OCI-M1 (cell line): ENCODE measurements around the gene GRK5.

Source experiments
- DNase-seq: peaks from one replicate; lab custom pipeline; 2025; lab: John Stamatoyannopoulos, UW

GRK5 gene

DNA sequence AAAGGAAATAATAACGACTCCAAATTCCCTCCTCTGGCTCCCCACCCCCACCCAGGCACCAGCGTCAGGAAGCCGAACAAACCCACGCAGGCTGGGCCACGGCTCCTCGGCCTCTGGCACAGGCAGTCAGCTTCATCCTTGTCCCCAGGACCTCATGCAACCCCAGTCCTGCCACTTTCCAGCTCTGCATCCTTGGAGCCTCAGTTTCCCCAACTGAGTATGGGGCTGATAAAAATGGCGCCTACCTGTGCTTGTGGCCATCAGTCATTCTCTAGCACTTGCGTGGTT is 198.1 kb downstream of the GRK5 start:
- DNase-seq, result no peak

DNA sequence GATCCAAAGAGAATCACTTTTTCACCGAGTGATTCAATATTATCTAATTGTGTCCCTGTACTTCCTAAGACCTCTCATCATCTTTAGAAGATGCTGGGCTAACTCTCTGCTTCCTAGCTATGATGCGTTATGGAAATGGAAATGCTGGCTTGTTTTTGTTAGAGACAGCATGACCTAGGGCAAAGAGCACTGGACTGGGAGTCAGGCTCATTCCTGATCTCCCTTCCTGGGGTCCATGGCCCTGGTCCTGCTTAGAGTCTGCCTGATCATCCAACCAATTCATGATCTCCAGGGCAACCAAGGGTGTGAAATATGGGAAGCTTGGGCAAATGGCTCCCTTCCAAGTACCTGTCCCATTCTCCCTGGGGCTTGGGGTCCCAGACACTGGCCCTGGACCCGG is 198.8 kb downstream of the GRK5 start:
- DNase-seq, result no peak

DNA sequence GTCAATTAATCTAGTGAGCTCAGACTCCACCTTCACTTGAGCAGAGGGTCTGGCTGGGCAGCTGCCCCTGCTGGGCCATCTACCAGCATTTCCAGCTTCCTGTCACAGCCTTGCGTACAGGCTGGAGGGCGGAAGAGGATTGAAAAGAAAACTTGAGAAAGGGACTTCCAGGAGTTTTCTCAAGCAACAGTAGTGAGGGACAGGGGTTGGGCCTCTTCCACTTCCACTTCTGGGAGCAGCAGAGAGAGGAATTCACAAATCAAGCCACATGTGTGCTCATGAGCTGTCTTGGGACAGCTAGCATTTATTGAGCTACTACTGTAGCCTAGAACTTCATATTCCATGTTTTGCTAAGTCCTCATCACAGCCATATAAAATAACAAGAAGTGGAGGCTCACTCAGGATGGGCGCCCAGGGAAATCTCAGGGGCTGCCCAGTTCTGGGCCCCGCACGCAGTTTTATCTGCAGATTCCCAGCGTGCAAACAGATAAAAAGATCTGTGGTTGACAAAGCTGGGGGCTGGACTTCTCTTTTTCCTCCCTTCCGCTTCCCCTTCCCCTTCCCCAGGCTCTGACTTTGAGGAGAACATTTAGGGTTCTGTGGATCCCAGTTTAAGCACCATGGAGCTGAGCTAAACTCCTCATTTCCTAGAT is 199.4 kb downstream of the GRK5 start:
- DNase-seq, result peak; percentile 30

- no peak for DNase-seq
Observed at GRCh38 chr10:119407254-119407777, 199.9 kb downstream of the GRK5 start.

DNA sequence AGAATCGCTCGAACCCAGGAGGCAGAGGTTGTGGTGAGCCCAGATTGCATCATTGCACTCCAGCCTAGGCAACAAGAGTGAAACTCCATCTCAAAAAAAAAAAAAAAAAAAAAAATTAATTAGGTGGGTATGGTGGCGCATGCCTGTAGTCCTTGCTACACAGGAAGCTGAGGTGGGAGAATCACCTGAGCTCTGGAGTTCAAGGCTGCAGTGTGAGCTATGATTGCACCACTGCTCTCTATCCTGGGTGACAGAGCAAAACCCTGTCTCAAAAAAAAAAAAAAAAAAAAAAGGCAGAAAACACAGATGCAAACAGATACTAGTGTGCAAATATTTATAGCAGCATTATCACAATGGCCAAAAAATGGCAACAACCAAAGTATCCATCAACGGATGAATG is 200.7 kb downstream of the GRK5 start:
- no peak for DNase-seq

DNA sequence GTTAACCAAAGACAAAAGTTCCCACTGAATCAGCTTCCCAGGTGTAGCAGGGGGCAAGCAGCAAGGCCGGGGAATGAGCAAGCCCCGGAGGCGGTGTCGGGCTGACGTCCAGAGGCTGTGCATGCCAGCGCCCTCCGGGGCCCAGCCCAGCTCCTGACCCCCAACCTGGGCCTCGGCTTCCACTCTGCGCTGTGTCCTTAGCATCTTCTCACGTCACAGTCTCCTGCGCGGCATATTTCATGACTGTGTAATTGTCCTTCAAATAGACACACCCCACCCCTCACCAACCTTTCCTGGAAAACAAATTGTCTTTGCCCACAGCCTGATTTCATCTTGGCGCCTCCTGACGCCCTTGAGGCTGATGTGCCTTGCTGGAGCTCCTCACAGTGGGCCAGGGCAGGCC is 201.6 kb downstream of the GRK5 start:
- no peak for DNase-seq

DNA sequence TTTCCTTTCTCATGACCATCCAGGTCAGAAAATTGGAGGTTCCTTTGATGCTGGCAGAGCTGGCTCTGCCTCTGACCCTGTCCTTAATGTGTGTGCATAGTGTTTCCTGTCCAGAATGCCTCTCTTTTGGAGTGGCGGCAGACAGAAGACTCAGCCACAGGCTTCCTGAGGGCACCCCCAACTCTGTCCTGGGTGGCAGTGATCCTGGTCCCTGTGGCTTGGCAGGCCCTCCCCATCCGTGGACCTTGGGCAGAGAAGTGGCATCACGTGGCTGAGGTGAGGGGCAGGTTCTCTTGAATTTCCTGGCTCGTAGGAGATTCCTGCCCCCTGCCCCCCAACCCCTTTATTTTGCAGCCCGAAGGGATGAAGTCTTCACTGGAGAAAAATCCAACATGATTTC is 202.0 kb downstream of the GRK5 start:
- DNase-seq, result no peak

- DNase-seq, result no peak
Observed at GRCh38 chr10:119409906-119410305, 202.5 kb downstream of the GRK5 start.

DNA sequence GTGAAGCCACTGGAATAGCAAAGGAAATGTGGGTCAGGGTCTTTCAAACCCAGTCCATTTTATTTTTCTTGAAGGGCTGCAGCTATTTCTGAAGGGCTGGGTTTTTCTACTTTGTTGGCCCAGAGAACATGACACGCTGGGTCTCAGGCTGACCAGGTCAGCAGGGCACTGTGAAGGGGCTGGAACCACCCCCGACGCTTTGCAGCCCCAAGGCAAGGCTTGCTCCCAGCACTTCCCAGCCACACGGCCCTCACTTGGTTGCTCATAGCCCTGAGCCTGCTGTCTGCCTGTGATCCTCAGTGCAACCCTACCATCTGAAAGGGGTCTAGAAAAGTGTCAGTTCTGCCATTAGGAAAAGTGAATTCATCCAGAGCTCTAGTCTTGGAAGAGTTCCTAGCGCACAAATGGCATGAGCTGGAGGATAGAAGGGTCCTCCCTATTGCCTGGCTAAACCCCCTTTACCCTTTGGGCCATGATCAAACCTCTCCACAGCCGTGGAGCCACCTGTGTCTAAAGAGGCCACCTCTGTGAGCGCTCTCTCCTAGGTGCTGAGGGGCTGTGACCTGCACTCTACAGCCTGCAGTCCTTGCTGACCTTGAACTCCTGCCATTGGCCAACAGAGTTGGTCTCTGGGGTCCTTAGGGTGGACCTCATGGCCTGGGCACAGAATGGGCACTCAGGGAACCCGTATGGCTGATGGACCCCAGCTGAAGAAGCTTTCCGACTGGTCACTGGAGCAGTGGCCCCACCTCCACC is 203.2 kb downstream of the GRK5 start:
- no peak for DNase-seq

DNA sequence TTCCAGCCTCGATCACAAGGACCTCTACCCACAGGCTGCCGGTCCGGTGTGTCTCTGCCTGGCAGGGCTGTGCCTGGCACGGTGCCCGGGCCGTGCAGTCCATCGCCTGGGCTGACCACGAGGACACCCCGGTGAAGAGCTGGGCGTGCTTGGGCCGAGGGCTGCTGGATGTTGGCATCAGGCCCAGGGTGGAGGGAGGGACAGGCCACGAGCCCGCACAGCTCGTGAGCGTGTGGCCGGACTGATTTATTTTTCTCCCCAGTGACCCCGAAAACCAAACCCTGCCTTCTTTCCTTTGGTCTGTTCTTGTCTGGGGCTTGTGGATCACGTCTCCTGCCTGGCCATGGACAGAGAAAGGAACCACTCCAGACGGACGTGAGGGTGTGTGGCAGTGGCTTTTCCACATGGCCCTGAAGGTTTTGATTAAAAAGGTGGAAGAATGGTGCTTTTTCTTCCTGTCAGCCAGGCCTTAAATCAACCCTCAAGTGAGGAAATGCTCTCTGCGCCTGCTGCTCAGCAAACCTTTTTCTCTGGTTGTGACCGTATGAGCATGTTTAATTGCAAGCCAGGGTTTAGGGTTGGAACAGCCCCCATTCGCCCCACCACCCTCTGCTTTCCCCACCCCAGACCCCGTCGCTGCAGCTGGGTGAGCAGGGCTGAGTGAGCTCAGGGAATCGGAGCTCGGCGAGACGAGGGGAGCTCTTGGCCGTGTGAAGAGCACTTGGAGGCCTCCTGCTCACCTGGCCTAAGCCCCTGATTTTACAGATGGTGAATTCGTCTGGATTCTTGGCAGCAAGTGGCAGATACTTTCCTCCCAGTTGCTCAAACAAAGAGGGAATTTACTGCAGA is 205.1 kb downstream of the GRK5 start:
- no peak for DNase-seq

DNA sequence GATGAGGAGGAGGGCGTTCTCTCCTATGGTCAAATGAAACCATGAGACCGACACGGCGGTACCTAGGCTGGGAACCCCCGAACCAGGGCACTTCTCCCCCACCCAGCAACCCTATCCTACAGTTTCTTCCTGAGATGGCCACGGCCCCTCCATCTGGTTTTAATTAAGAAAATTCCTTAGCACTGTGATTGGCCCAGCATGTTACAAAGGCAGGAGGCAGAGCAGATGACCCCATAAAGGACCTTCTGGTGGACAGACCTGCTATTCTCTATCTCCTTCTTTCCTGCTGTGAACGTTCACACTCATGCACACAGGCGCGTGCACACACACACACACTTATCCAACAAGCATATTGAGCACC is 205.7 kb downstream of the GRK5 start:
- no peak for DNase-seq

GRCh38 chr10:119413471-119414080 is 206.2 kb downstream of the GRK5 start:
- no peak for DNase-seq

DNA sequence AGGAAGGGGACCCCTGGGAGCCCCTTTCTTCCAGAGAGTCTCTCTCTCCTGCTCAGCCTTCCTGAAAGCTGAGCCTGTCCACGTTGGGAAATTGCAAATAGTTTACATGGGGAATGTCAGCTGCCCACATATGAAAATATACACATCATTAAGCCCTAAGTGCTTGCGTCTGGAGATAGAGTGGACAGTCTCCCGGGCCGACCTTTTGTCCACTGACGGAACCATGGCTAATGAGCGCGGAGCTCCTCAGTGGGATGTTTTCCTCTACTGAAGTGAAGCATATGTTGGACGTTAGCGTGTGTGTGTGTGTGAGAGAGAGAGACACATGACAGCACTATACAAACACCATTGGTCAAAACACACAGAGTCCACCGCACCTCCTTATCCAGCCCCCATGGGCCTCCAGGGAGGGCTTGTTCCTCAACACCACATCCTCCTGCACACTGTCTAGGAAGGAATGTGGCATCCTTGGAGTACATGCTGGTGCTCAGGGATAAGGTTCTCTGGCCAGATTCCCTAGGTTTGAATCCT is 206.8 kb downstream of the GRK5 start:
- DNase-seq, result no peak

DNA sequence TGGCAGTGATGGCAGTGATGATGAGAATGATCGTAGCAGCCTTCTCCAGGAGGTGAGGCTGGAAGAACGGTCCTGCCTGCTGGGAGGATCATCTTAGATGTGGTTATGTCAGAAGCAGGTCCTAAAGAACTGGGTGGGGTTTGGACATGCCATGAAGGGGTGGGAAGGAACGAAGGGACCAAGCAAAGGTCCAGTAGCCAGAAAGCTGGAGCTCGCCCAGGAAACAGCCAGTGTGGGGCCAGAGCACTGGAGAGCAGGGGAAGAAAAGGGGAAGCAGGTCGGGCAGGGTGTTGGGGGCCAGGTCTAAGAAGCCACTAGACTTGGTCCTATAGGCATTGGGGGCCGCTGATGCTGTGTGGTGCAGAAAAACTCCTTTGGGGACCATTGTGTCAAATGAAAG is 207.8 kb downstream of the GRK5 start:
- no peak for DNase-seq

DNA sequence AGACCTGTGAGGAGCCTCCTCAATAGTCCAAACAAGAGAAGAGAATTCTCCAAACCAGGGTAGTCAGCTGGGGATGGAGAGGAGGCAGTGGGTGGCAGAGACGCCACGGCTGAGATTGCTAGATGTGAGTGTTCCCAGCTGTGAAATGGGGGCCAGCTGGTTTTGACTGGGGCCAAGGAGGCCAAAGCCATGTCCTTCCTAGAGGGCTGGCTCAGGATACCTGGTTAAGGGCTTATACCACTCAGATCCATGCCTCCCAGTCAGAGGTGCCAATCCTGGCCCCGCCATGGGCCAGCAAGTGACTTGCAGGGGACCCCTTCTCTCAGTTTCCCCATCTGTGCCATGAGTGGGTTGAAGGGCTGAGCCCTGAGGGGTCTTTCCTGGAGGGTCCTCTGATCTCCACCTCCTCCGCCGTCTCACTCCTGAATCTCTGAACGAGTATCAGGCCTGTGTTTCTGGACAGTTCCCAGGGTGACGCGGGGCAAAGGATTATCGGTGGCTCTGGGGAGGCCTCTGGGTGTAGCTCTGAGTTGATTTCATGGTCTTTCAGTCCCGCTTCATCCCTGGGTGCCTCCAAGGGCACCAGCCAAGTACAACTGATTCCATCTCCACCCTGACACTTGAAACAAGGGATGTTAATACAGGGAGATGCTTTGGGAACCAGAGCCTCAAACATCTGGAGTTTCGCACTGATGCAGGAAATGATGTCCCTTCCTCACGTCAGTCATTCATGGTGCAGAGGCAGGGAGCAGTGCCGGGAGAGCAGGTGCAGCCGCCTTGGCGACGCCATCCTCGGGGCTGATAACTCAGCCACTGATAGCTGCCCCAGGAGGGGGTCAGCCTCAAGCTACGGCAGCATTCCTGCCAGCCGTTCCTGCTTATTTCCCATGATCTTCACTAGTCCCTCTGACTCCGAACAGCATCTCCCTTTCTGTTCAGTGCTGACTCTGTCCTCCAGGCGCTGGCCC is 208.4 kb downstream of the GRK5 start:
- DNase-seq, result no peak

GRCh38 chr10:119416855-119417254 is 209.5 kb downstream of the GRK5 start:
- DNase-seq, result peak; percentile 71

DNA sequence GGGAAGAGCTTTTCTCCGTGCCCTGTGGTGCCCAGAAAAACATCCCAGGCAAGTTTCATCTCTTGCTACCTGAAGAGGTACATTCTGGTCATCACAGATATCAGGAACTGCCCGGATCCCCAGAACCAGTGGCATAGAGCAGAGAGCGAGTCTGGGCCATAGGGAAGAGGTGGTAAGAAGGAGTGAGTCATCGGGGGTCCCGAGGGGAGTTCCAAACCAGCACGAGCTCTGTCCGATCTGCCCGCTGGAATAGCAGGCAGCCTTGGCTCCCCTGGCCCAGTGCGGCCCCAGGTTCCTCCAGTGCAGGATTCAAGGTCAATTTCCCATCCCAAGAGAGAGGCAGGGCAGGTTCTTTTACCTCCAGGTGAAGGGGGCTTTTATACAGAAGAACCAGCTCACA is 210.5 kb downstream of the GRK5 start:
- no peak for DNase-seq

GRCh38 chr10:119418362-119418761 is 211.0 kb downstream of the GRK5 start:
- DNase-seq, result no peak

DNA sequence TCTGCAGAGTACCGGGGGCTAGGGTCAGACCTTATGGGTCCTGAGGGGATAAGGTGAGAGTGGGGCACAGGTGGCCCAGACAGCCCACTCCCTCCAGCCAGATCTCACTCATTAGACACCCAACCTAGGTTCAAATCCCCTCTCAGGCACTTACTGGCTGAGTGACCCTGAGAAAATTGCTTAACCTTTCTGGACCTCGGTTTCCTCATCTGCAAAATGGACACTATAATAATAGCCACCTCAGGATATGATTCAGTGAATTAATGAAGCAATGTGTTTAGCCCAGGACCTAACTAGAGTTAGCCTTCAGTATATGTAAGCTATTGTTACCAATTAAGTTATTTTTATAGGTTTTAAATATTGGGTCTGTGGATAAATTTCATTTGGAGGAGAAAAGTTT is 212.6 kb downstream of the GRK5 start:
- no peak for DNase-seq

DNA sequence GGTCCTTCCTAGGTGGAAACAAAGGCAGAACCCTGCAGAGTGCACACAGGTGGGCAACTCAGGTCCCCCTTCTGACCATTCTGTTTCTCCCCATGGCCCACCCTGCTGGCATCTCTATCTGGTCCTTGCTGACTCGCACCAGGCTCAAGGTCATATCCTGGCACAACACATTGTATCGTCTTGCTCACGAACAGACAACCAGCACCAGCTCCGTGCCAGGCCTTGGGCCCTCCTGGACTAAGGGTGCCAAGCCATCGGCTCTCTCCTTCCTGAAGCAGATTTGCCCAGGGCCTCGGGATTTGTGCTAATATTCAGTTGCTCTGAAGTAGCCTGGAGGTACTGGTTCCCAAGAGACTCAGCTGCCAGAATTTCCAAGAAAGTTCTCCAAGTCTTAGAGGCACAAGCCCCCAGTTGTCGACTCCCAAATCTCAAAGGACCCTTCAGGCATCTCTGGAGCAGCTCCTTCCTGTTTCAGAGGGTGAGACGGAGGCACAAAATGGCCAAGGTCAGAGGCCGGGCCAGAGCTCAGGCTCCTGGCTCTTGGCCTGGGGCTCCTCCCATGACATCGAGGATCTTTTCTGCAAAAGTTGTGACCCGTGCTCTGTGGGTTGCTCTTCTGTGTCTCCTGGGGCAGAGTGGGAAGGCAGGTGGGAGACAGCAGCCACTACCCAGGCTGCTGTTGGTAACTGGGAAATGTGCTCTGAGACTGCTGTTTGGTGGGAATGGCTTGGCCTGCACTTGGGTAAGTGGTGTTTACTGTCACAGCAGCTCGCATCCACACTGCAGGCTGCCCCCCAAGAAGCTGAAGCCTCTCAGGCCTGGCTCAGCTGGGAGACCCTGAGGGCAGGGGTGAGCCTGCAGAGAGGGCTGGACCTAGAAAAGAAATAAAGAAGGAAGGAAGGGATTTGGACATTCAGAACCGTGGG is 213.8 kb downstream of the GRK5 start:
- DNase-seq, result no peak
